GM13977 (cell line): ENCODE measurements around the gene SELENOH.

ENCODE experiments used
- DNase-seq: peaks from one replicate; pipeline ENCODE4 v3.0.0; 2012; ENCODE audit warnings: low spot score
- in situ Hi-C: fragments of 300-500 bp; cut with MboI; formaldehyde crosslinking; loops from one replicate; pipeline ENCODE4 v1.12.0; 2022; ENCODE audit warnings: low sequenced_read_pairs, low pct_unique_long_range_greater_than_20kb, mixed read lengths, inconsistent platforms; ENCODE audit not compliant: unreplicated experiment
- TF ChIP-seq, protein P1 (sequence below): IDR thresholded peaks from 2 replicates; pipeline ENCODE4 v1.5.1; 2012; ENCODE audit warnings: mild to moderate bottlenecking, control low read depth; ENCODE audit not compliant: insufficient read depth; ENCODE audit errors: extremely low read depth, missing control alignments

The SELENOH gene

DNA sequence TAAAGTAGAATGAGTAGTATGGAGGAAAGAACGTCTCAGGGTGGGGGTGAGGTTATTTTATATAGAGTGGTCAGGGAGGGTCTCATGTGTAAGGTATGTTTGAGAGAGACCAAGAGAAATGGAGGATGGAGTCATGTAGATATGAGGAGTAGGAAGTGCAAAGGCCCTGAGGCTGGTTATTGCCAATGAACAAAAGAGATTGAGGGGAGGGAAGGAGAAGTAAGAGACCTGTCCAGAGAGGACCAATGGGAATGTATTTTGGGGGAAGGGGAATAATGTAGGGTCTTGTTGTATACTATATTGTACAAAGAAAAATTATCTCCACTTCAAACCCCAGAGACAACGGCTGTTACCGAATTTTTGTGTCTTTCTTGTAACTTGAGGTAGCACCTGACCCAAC lies 30.1 kb downstream of the SELENOH start:
- in situ Hi-C loops = no loop called here
- TF ChIP-seq, protein P1, sequence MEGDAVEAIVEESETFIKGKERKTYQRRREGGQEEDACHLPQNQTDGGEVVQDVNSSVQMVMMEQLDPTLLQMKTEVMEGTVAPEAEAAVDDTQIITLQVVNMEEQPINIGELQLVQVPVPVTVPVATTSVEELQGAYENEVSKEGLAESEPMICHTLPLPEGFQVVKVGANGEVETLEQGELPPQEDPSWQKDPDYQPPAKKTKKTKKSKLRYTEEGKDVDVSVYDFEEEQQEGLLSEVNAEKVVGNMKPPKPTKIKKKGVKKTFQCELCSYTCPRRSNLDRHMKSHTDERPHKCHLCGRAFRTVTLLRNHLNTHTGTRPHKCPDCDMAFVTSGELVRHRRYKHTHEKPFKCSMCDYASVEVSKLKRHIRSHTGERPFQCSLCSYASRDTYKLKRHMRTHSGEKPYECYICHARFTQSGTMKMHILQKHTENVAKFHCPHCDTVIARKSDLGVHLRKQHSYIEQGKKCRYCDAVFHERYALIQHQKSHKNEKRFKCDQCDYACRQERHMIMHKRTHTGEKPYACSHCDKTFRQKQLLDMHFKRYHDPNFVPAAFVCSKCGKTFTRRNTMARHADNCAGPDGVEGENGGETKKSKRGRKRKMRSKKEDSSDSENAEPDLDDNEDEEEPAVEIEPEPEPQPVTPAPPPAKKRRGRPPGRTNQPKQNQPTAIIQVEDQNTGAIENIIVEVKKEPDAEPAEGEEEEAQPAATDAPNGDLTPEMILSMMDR = no peak
- DNase-seq = no peak

DNA sequence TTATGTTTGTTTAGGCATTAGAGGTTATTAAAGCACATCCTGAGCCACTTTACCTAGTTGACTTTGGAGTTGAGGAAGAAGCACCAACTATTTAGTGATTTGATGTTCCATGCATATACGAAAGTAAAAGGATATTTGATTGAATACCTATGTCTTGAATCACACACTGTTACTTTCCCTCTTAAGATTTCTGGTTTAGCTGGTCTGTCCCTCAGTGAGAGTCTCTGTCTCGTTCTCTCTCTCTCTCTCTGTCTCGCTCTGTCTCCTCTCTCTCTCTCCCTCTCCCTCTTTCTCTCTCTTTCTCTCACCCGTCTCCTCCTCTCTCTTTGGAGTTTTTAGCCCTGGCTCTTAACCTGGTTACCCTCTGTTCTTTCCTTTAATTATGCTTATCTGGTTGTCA lies 31.3 kb downstream of the SELENOH start:
- DNase-seq = no peak
- TF ChIP-seq, protein P1 = no peak
- in situ Hi-C loops = no loop called here

DNA sequence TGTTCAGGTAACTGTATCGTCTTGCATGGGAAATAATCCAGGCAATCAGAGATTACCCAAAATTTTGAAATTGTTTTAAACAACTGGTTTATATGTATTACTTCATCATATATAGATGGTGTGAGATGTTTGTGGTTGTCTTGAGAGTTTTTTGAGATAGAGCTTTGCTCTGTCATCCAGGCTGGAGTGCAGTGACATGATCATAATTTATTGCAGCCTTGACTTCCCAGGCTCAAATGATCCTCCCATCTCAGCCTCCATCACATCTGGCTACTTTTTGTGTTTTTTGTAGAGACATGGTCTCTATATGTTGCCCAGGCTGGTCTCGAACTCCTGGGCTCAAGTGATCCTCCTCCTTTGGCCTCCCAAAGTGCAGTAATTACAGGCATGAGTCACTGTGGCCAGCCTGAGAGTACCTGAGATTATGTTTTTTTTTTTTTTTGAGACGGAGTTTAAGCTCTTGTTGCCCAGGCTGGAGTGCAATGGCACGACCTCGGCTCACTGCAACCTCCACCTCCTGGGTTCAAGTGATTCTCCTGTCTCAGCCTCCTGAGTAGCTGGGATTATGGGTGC lies 31.8 kb downstream of the SELENOH start:
- TF ChIP-seq, protein P1 = no peak
- in situ Hi-C loops = no loop called here
- no peak for DNase-seq

DNA sequence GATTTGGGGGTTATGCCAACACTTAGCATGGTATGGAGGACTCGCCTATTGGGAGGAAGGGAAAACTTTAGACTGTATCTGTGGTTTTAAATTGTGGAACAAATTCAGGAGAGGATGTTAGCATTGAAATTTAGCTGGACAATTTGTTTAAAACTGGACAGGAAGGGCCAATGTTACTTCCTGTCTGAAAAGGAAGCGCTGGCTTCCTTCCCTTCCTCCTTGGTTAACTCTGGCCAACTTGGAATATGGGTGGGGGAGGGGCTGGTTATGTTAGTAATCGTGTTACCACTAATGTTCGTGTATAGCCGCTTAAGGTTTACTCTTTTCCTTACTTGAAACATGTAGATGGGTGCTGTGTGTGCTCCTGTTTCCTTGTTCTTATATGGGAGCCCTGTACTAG lies 34.2 kb downstream of the SELENOH start:
- TF ChIP-seq, protein P1 = no peak
- in situ Hi-C loops = no loop called here
- no peak for DNase-seq

DNA sequence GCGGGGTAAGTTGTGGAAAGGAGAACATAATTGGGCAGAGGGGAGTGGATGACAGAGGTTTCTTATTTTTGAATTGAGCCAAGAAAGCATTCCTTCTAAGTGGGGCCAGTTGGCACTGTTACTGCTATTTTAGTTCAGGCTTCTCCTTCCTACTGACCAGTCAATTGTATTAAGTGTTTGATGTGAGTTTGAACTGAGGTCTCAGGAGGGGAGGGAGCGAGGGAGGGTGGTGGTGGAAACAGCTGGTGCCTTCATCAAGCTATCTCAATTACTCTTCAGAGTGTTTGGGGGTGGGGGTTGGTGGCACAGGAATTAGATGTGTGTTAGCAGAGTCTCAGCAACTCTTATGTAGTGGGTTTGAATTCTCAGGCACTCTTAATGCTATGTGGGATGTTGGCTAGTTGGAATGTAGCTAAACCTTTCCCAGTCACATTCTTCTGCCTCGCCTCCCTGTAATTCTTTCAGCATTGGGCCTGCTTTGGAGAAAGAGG lies 34.8 kb downstream of the SELENOH start:
- DNase-seq = no peak
- TF ChIP-seq, protein P1 = no peak
- in situ Hi-C loops = no loop called here

DNA sequence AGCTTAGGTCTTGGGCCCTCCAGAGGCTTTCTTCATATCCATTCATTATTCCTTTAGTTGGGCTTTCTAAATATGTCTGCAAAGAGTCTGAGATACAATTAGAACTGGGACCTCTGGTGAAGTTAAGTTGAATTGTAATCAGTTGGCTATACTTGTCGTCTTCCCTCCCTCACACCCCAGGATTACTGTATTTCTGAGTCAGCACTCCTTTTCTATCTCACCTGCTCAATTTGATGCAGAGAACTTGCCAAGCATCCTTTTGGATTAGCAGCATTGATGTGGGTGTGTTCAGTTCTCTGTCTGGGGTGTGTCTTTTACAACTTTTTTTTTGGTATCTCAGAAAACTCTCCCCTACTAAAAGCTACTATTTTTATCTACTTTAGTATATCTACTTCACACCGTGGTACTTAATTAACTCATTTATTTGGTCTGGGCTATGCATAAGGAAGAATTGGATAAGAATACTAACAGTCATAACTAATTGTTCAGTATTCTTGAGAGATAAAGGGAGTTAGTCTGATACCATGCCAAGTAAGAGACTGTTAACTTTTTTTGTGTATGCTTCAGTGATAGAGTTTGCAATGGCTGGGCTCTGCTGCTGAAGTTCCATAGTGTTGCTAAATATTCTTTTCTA lies 35.4 kb downstream of the SELENOH start:
- in situ Hi-C loops = no loop called here
- DNase-seq = no peak
- TF ChIP-seq, protein P1 = no peak

DNA sequence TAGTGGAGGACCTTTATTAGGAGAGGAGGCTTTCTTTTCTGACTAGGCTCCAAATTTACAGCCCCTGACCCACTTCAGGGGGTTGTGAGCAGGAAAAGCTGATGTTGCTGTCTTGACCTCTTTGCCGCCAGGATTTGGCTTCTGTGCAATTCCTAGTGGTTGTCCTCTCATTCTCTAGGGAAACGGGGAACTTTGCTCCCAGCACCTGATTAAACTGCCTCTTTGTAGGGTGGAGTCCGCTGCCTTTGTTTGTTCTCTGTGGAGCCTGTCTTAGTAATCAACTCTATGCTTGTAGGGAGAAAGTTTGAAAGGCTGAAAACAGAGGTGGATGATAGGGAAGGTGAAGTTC lies 36.7 kb downstream of the SELENOH start:
- in situ Hi-C loops = no loop called here
- DNase-seq = no peak
- TF ChIP-seq, protein P1 = no peak
